ENCODE measurements around the gene GPD2.

GPD2 gene

DNA sequence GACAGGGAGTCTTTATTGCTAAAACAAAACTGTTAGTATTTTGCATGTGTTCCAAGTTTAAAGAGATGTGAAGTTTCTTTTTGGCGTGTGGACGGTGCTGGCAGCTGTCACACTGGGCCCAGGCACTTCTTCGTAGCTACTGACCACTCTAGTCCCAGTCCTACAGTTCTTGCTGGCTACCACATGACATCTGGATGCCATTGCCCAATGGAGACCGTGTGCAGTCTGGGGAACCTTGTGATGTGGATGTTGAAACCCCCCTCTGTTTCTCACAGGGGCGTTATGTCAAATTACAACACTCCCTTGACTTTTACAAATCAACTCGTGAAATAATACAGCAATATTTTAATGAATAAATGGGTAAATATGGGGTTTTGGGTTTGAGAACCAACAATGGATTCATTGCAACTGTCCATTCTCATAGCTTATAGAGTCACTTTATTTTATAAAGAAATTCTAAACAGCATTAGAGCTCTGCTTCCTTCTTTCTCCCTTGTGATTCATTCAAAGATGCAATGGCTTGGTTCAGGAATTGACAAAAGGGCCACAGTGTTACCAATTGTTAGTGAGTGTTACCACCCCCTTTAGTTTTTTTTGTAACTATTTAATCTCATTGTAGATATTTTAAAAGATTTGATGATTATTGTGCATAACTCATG, 1.2 kb downstream of the GPD2 start:
- no peak overlapping the region for H2AK5ac ChIP-seq (ENCODE audit: low read length)
- H3K14ac ChIP-seq (ENCODE audit: low read length), result no peak overlapping the region
- H3K36me3 ChIP-seq (ENCODE audit: control insufficient read depth in 1 of 2, insufficient read depth in 2 of 2, low read length in 2 of 2), result no peaks in the 10 kb centered on the region
- no peak overlapping the region for H2BK12ac ChIP-seq (ENCODE audit: low read length)
- H3K4me1 ChIP-seq (ENCODE audit: control insufficient read depth in 1 of 2, insufficient read depth in 2 of 2, low read length in 2 of 2), result peaks cover 3 to 5% of the 10 kb centered on the region in 2 experiments
- no peak overlapping the region for H3K23ac ChIP-seq (ENCODE audit: low read length)
- no peak overlapping the region for H3K4me2 ChIP-seq (ENCODE audit: low read length)
- no peak overlapping the region for H4K8ac ChIP-seq (ENCODE audit: low read depth, low read length)
- H3K4me3 ChIP-seq (ENCODE audit: low read depth, low read length), result no peak overlapping the region
- no peak overlapping the region for H4K91ac ChIP-seq (ENCODE audit: low read depth, low read length)
- no peak overlapping the region for H3K18ac ChIP-seq (ENCODE audit: low read length)
- DNase-seq, result peak in 1 of 2 donors; percentile 41
- no peak overlapping the region for H3K9ac ChIP-seq (ENCODE audit: low read length)
- H2BK120ac ChIP-seq (ENCODE audit: insufficient read depth, low read length, poor library complexity), result no peak overlapping the region
- H4K12ac ChIP-seq (ENCODE audit: low read depth, low read length), result no peak overlapping the region
- H3K27ac ChIP-seq (ENCODE audit: low read depth, low read length), result no peak overlapping the region
- no peak overlapping the region for H2BK5ac ChIP-seq (ENCODE audit: low read depth, low read length, poor library complexity)
- peaks cover 6% of the 10 kb centered on the region for H3K79me2 ChIP-seq (ENCODE audit: control insufficient read depth, insufficient read depth, low read length, poor library complexity)
- H3K79me1 ChIP-seq (ENCODE audit: low read length), result peaks cover 14% of the 10 kb centered on the region
- H3K9me3 ChIP-seq (ENCODE audit: insufficient read depth, low read depth, low read length), result no peaks in the 10 kb centered on the region
- peak overlapping the region; percentile 58 for H3K4ac ChIP-seq (ENCODE audit: low read depth, low read length)
- H2AFZ ChIP-seq (ENCODE audit: insufficient read depth, low read length, poor library complexity), result no peak overlapping the region
- no CpG with 5 or more reads among the region's 6 CpGs for WGBS (ENCODE audit: extremely low coverage, insufficient coverage, insufficient read length)
- H3K27me3 ChIP-seq (ENCODE audit: insufficient read depth, low read length), result no peaks in the 10 kb centered on the region

DNA sequence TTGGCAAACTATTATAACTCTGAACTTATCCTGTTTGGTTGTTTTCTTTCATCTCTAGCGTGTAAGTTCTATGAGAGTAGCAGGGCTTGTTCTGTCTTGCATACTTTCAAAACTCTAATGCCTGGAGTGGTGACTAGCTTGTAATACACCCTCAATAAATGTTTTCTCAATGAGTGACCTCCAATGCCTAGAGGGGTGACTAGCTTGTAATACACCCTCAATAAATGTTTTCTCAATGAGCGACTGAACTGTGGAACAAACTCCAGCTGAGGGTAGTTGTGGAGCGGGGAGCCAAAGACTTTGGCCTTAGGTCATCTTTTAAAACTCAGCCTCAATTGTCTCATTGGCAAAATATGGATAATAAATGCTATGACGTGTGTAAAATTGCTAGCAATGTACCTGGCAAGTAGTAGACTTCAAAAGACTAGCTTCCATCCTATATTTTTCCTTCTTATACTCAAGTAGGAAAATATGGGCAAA, 1.8 kb downstream of the GPD2 start:
- Histone ChIP-seq H3K4me1 (ENCODE audit: control insufficient read depth in 1 of 2, insufficient read depth in 2 of 2, low read length in 2 of 2) (peaks cover 3 to 5% of the 10 kb centered on the region in 2 experiments), H4K8ac (ENCODE audit: low read depth, low read length) (no peak overlapping the region), H2AFZ (ENCODE audit: insufficient read depth, low read length, poor library complexity) (no peak overlapping the region), H4K12ac (ENCODE audit: low read depth, low read length) (no peak overlapping the region), H3K9me3 (ENCODE audit: insufficient read depth, low read depth, low read length) (no peaks in the 10 kb centered on the region), H2BK5ac (ENCODE audit: low read depth, low read length, poor library complexity) (no peak overlapping the region), H2AK5ac (ENCODE audit: low read length) (no peak overlapping the region), H3K36me3 (ENCODE audit: control insufficient read depth in 1 of 2, insufficient read depth in 2 of 2, low read length in 2 of 2) (no peaks in the 10 kb centered on the region), H3K4me3 (ENCODE audit: low read depth, low read length) (no peak overlapping the region), H3K79me2 (ENCODE audit: control insufficient read depth, insufficient read depth, low read length, poor library complexity) (peaks cover 6% of the 10 kb centered on the region), H3K4ac (ENCODE audit: low read depth, low read length) (no peak overlapping the region), H3K14ac (ENCODE audit: low read length) (no peak overlapping the region), H3K79me1 (ENCODE audit: low read length) (peaks cover 14% of the 10 kb centered on the region), H3K27me3 (ENCODE audit: insufficient read depth, low read length) (no peaks in the 10 kb centered on the region), H3K4me2 (ENCODE audit: low read length) (no peak overlapping the region), H3K18ac (ENCODE audit: low read length) (no peak overlapping the region), H2BK12ac (ENCODE audit: low read length) (no peak overlapping the region), H3K23ac (ENCODE audit: low read length) (no peak overlapping the region), H2BK120ac (ENCODE audit: insufficient read depth, low read length, poor library complexity) (no peak overlapping the region), H3K9ac (ENCODE audit: low read length) (no peak overlapping the region), H3K27ac (ENCODE audit: low read depth, low read length) (no peak overlapping the region), H4K91ac (ENCODE audit: low read depth, low read length) (no peak overlapping the region)
- peak in 1 of 2 donors; percentile 68 for DNase-seq
- WGBS (ENCODE audit: extremely low coverage, insufficient coverage, insufficient read length), result no CpG with 5 or more reads among the region's 4 CpGs

DNA sequence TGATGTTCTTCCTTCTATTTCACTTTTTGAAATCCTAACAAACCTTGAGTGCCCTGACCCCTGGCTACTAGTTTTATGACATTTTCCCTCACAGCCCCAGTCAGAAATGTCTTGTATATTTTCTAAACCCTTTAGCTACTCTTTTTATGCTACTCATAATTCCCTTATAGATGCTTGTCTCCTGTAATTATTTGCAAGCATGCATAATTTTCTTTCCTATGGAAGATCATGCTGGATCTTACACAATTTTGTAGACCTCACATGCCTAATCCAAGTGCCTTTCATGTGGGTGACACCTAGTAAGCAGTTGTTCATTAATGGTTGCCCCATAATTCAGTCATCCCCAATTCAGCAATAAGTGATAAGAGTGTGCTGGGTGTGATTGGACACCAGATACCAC, 6.9 kb downstream of the GPD2 start:
- no peak overlapping the region for H2AK5ac ChIP-seq (ENCODE audit: low read length)
- H3K79me1 ChIP-seq (ENCODE audit: low read length), result no peaks in the 10 kb centered on the region
- no peak overlapping the region for H2BK12ac ChIP-seq (ENCODE audit: low read length)
- no peak overlapping the region for H2BK5ac ChIP-seq (ENCODE audit: low read depth, low read length, poor library complexity)
- no peak for DNase-seq
- H3K36me3 ChIP-seq (ENCODE audit: control insufficient read depth in 1 of 2, insufficient read depth in 2 of 2, low read length in 2 of 2), result no peaks in the 10 kb centered on the region
- H2BK120ac ChIP-seq (ENCODE audit: insufficient read depth, low read length, poor library complexity), result no peak overlapping the region
- no peaks in the 10 kb centered on the region for H3K79me2 ChIP-seq (ENCODE audit: control insufficient read depth, insufficient read depth, low read length, poor library complexity)
- no peak overlapping the region for H4K12ac ChIP-seq (ENCODE audit: low read depth, low read length)
- H3K14ac ChIP-seq (ENCODE audit: low read length), result no peak overlapping the region
- H3K27me3 ChIP-seq (ENCODE audit: insufficient read depth, low read length), result no peaks in the 10 kb centered on the region
- no peak overlapping the region for H4K91ac ChIP-seq (ENCODE audit: low read depth, low read length)
- H3K27ac ChIP-seq (ENCODE audit: low read depth, low read length), result no peak overlapping the region
- no peak overlapping the region for H2AFZ ChIP-seq (ENCODE audit: insufficient read depth, low read length, poor library complexity)
- H3K18ac ChIP-seq (ENCODE audit: low read length), result no peak overlapping the region
- no peak overlapping the region for H3K4me3 ChIP-seq (ENCODE audit: low read depth, low read length)
- peaks cover 0 to under 1% of the 10 kb centered on the region in 2 experiments for H3K4me1 ChIP-seq (ENCODE audit: control insufficient read depth in 1 of 2, insufficient read depth in 2 of 2, low read length in 2 of 2)
- no peak overlapping the region for H3K4ac ChIP-seq (ENCODE audit: low read depth, low read length)
- no peak overlapping the region for H3K23ac ChIP-seq (ENCODE audit: low read length)
- no peak overlapping the region for H3K4me2 ChIP-seq (ENCODE audit: low read length)
- no peak overlapping the region for H3K9ac ChIP-seq (ENCODE audit: low read length)
- no peaks in the 10 kb centered on the region for H3K9me3 ChIP-seq (ENCODE audit: insufficient read depth, low read depth, low read length)
- no peak overlapping the region for H4K8ac ChIP-seq (ENCODE audit: low read depth, low read length)

DNA sequence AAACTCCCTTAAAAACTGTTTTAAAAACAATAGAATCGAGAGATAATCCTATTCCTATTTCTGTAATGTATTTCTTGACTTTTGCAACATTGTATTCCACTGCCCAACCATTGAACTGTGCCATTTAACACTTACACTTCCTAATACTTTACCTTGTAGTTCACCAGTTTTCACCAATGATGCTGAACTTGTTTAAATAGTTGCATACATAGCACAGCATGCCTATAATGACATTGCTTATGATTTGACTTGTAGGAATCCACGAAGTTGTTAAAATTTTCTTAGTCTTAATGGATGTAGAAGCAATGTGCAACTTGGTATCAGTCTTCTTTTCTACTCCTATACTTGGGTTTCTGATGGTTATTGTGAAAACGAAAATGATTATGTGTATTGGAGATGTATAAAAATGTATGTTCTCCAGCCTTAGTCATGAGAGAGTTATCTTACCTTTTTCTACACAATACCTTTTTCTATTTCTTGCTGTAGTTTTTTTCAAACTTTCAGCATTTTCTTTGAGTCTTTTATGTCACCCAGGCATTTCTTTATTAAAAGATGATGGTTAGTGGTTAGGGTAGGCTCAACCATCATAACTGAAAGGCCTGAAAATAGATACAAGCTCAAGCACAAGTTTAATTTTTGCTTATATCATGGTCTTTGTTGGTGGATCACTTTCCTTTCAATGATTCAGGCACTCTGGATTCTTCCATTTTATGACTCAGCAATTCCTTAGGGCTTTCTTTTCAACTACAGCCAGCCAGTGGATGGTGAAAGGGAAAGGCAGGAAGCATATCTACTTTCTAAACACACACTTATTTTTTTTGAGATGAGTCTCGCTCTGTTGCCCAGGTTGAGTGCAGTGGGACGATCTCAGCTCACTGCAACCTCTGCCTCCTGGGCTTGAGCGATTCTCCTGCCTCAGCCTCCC, 9.4 kb downstream of the GPD2 start:
- no peak overlapping the region for H4K8ac ChIP-seq (ENCODE audit: low read depth, low read length)
- no peaks in the 10 kb centered on the region for H3K79me1 ChIP-seq (ENCODE audit: low read length)
- H3K9me3 ChIP-seq (ENCODE audit: insufficient read depth, low read depth, low read length), result no peaks in the 10 kb centered on the region
- H3K4me1 ChIP-seq (ENCODE audit: control insufficient read depth in 1 of 2, insufficient read depth in 2 of 2, low read length in 2 of 2), result no peaks in the 10 kb centered on the region
- peak in 1 of 2 donors; percentile 68 for DNase-seq
- H3K23ac ChIP-seq (ENCODE audit: low read length), result no peak overlapping the region
- no peak overlapping the region for H3K4me2 ChIP-seq (ENCODE audit: low read length)
- no peak overlapping the region for H2BK5ac ChIP-seq (ENCODE audit: low read depth, low read length, poor library complexity)
- H2BK120ac ChIP-seq (ENCODE audit: insufficient read depth, low read length, poor library complexity), result no peak overlapping the region
- H3K18ac ChIP-seq (ENCODE audit: low read length), result no peak overlapping the region
- H3K4me3 ChIP-seq (ENCODE audit: low read depth, low read length), result no peak overlapping the region
- no peaks in the 10 kb centered on the region for H3K27me3 ChIP-seq (ENCODE audit: insufficient read depth, low read length)
- no peak overlapping the region for H2AK5ac ChIP-seq (ENCODE audit: low read length)
- no peak overlapping the region for H3K14ac ChIP-seq (ENCODE audit: low read length)
- no peak overlapping the region for H4K91ac ChIP-seq (ENCODE audit: low read depth, low read length)
- no peak overlapping the region for H2BK12ac ChIP-seq (ENCODE audit: low read length)
- no peak overlapping the region for H2AFZ ChIP-seq (ENCODE audit: insufficient read depth, low read length, poor library complexity)
- H3K9ac ChIP-seq (ENCODE audit: low read length), result no peak overlapping the region
- no peak overlapping the region for H3K27ac ChIP-seq (ENCODE audit: low read depth, low read length)
- H3K4ac ChIP-seq (ENCODE audit: low read depth, low read length), result no peak overlapping the region
- no CpG with 5 or more reads among the region's 6 CpGs for WGBS (ENCODE audit: extremely low coverage, insufficient coverage, insufficient read length)
- no peak overlapping the region for H4K12ac ChIP-seq (ENCODE audit: low read depth, low read length)
- H3K36me3 ChIP-seq (ENCODE audit: control insufficient read depth in 1 of 2, insufficient read depth in 2 of 2, low read length in 2 of 2), result no peaks in the 10 kb centered on the region
- H3K79me2 ChIP-seq (ENCODE audit: control insufficient read depth, insufficient read depth, low read length, poor library complexity), result no peaks in the 10 kb centered on the region
